Lower leg skin (tissue), 4 donors: ENCODE data around the gene FPGS. TPM values are rescaled to one million over a fixed set of nuclear protein-coding genes. Genes with fewer than 3 reads are reported as not detected.

Experiments used
- DNase-seq, 2 donors: peaks; one replicate each; pipeline ENCODE4 v3.0.0-alpha.2; 2019; ENCODE audit warnings: low spot score in 2 of 2
- H3K4me3 ChIP-seq: fragments of 200-600 bp; sonication (generic); 2 replicates; pipeline ENCODE4 v1.5.1; 2017; ENCODE audit warnings: mild to moderate bottlenecking, low read depth; ENCODE audit not compliant: poor library complexity, severe bottlenecking
- POLR2A ChIP-seq, 2 donors: fragments of 450-650 bp; IDR thresholded peaks; one replicate each; pipeline ENCODE4 v1.6.1; 2016 to 2017; ENCODE audit warnings: antibody characterized with exemption in 2 of 2, mild to moderate bottlenecking in 1 of 2, moderate library complexity in 1 of 2
- WGBS, 2 donors: methylation state at CpG; one replicate each; pipeline ENCODE4 v1.1.5; 2018; 5-methylcytosine and 5-hydroxymethylcytosine counted together
- intact Hi-C: fragments of 100-400 bp; cut with DNase I; formaldehyde crosslinking; loops from one replicate; pipeline ENCODE4 v1.15.0; 2023; ENCODE audit warnings: low total_unique reads
- total RNA-seq, 4 donors: library from RNA; depleted of rRNA; stranded (reverse); fragments of >200 nt; gene quantifications; one replicate each; pipeline ENCODE4 v1.1.0, GENCODE V29; 2016
- TF ChIP-seq, protein P1 (sequence below), 3 donors: fragments of 450-650 bp; IDR thresholded peaks; one replicate each; pipeline ENCODE4 v1.5.1; 2016; ENCODE audit warnings: antibody characterized with exemption in 3 of 3, mild to moderate bottlenecking in 3 of 3, moderate library complexity in 2 of 3

Gene FPGS
- total RNA-seq, 4 donors from 2014 or later, result 21.3 to 46.5 (median 37.4) TPM

DNA sequence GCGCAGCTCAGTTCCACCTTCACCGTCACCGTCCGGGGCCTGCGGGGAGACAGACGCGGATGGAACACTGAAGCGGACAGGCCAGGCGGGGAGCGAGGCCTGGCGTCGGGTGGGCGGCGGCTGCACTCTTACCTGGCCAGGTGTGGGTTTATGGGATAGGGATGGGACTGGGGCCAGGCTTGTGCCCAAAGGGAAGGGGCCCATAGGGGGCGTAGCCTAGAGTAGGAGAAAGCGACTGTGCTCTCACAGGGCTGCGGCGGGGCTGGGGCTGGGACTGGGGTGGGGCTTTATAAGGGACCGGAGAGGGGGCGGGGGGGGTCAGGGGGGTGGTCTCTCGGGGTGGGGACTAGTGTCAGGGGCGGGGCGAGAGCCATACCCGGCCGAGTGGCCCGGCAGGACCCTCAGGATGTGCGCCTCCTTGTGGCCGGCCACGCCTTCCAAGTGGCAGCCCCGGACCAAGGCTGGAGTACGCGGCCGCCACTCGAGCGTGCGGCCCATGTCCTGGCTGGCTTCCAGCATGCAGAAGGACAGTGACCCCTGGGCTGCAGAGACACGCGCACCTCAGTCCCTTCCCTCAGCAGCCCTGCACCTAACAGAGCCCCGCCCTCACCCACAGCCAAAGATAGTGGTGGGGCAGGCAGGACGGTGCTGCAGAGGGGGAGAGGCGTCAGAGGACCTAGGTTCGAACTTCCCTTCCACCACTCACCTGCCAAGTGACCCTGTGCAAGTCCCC, 22.8 kb downstream of the FPGS start:
- H3K4me3 ChIP-seq, result no peak overlapping the region
- whole genome bisulfite sequencing, 2 donors, result 56 to 63% methylated on average over 24 to 42 of the region's 42 CpGs
- TF ChIP-seq, protein P1, sequence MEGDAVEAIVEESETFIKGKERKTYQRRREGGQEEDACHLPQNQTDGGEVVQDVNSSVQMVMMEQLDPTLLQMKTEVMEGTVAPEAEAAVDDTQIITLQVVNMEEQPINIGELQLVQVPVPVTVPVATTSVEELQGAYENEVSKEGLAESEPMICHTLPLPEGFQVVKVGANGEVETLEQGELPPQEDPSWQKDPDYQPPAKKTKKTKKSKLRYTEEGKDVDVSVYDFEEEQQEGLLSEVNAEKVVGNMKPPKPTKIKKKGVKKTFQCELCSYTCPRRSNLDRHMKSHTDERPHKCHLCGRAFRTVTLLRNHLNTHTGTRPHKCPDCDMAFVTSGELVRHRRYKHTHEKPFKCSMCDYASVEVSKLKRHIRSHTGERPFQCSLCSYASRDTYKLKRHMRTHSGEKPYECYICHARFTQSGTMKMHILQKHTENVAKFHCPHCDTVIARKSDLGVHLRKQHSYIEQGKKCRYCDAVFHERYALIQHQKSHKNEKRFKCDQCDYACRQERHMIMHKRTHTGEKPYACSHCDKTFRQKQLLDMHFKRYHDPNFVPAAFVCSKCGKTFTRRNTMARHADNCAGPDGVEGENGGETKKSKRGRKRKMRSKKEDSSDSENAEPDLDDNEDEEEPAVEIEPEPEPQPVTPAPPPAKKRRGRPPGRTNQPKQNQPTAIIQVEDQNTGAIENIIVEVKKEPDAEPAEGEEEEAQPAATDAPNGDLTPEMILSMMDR (IDR thresholded peaks at IDR 0.05), result no peak
- TF ChIP-seq POLR2A (IDR thresholded peaks at IDR 0.05), result no peak
- DNase-seq, result no peak
- intact Hi-C loops, result no loop called here

DNA sequence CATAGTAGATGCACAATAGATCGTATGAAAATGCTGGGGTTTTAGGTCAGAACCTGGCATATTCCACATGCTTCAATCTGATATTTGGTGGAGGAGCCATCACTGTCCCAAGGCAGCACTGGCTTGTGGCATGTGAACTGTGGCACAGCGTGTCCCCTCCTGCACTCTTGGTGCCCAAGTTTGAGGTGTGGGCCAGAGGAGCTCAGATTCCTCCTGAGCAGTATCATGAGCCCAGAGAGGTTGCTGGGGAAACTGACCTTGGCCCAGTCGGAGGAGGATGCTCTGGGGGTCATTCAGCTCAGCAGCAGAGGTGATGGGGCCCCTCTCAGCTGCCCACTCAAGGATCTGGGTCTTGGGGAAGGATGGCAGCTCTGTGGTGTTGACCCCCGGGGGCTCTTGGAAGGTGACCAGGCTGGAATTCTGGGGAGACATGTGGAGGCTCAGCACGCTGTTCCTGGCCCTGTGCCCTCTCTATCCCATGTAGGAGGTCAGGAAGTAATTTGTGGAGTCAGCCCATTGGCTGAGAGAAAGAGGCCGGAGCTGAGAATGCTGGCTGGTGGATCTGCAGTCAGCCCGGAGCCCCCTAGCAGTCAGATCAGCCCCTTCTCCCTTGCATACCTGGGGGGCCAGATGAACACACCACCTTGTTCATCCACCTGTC, 23.7 kb downstream of the FPGS start:
- H3K4me3 ChIP-seq, result no peak overlapping the region
- no peak for TF ChIP-seq POLR2A (IDR thresholded peaks at IDR 0.05)
- TF ChIP-seq, protein P1 (IDR thresholded peaks at IDR 0.05), result no peak
- WGBS, 2 donors, result 57 to 60% methylated on average over 7 of the region's 7 CpGs
- intact Hi-C loops, result no loop called here
- DNase-seq, result no peak

DNA sequence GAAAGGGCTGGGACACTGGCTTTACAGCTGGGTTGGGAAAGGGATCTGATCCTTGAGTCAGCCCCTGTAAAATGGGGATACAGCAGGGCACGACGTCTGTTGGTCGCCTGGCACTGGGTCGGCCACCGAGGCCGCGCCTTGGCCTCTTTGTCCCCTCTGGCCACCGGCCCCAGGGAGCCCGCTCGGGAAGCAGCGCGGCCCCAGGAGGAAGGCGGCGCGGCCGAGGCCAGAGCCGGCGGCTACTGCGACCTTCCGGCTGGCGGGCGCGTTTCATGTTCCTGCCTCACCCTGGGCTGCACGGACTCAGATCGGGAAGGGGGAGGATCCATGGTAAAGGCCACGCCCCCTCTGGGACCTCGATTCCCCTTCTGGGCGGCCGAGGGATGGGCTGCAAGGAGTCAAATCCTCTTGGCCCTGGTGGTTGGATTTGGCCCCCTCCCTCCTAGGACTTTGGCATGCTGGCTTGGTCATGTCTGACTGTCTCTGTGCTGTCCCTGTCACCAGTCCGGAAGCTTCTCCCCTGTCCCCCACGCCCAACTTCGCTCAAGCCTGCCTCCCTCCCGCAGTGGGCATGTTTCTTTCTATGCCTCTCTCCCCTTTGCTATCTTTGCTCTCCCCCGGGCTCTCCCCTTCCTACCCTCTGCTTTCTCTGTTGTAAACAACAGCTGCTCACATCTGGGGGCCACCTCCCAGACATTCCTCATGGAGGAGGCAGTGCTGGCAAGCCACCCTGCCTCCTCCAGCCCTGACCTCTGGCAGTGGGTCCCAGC, 25.8 kb downstream of the FPGS start:
- WGBS, 2 donors, result 10 to 15% methylated on average over 27 to 29 of the region's 34 CpGs
- TF ChIP-seq, protein P1 (IDR thresholded peaks at IDR 0.05), result no peak
- no peak for TF ChIP-seq POLR2A (IDR thresholded peaks at IDR 0.05)
- DNase-seq, result peak; percentile 77 to 96
- intact Hi-C loops, result no loop called here
- no peak overlapping the region for H3K4me3 ChIP-seq

DNA sequence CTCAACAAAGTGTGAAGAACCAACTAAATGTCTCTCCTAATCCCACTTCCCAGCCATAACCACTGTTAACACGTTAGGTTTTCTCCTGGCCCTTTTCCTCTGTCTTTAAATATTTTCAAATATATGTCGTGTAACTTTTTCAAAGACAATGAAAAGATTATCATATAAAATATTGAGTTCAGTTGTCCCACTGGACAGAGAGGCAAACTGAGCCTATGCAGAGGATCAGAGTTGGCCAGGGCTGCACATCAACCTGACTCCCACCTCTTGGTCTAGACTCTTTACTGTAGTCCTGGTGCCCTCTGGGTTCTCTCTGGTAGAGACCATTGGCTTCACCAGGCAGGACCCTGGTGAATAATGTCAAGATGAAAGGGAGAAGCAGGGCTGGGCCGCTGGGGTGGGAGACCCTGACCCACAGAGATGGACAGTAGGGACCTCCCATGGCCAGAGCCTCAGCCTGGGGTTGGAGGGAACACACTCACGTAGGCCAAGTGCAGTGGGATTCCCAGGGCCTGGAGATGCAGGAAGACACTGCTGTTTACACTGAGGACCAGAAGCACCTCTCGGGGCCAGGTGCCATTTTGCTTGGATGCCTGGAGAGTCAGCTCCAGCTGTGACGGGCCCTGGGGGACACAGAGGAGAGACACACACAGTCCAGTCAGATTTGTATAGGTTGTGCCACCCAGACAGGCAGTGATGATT, 26.7 kb downstream of the FPGS start:
- 82 to 87% methylated on average over 6 of the region's 6 CpGs for WGBS, 2 donors
- no peak for DNase-seq
- TF ChIP-seq, protein P1 (IDR thresholded peaks at IDR 0.05), result no peak
- no peak for TF ChIP-seq POLR2A (IDR thresholded peaks at IDR 0.05)
- no peak overlapping the region for H3K4me3 ChIP-seq
- intact Hi-C loops, result no loop called here

DNA sequence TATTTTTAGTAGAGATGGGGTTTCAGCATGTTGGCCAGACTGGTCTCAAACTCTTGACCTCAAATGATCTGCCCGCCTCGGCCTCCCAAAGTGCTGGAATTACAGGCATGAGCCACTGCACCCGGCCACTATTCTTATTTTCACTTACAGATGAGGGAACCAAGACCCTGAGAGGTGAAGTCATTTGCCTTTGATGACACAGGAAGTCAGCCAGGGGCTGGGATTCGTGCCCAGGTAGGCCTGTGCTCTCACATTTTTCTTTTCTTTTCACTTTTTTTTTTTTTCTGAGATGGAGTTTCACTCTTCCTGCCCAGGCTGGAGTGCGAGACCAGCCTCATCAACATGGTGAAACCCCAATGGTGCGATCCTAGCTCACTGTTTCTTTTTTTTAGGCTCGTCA, 29.6 kb downstream of the FPGS start:
- DNase-seq, result no peak
- 81 to 85% methylated on average over 7 of the region's 7 CpGs for WGBS, 2 donors
- H3K4me3 ChIP-seq, result no peak overlapping the region

More for the DNA sequence above, 29.6 kb downstream of the FPGS start:
- TF ChIP-seq, protein P1 (IDR thresholded peaks at IDR 0.05), result no peak
- no peak for TF ChIP-seq POLR2A (IDR thresholded peaks at IDR 0.05)
- intact Hi-C loops, result no loop called here
